22Rv1 (cell line): ENCODE results near the gene ABHD17C.

Source experiments
- ZFX ChIP-seq: fragments of 450-650 bp; IDR thresholded peaks from 2 replicates; pipeline ENCODE4 v1.6.1; 2017; ENCODE audit warnings: antibody characterized with exemption, borderline replicate concordance
- TF ChIP-seq, protein P1 (sequence below): fragments of 450-650 bp; IDR thresholded peaks from 2 replicates; pipeline ENCODE4 v1.5.1; 2017; ENCODE audit warnings: mild to moderate bottlenecking

DNA sequence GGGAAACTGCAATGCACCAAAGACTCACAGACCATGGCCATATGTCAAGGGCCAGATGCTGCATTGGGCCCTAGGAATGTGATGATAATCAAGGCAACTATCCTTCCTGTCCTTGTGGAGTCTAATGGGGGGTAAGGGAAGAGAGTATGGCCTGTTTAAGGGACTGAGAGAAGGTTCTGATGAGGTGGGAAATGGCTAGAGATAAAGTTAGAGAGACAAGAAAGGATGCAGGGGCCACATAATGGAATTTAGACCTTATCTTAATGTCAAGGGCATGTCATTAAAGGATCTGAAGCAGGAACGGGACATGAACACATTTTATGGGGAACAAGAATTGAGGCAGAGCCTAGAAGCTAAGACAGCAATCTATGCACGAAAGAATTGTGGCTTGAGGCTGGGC lies 30.0 kb upstream of the ABHD17C start:
- TF ChIP-seq, protein P1, sequence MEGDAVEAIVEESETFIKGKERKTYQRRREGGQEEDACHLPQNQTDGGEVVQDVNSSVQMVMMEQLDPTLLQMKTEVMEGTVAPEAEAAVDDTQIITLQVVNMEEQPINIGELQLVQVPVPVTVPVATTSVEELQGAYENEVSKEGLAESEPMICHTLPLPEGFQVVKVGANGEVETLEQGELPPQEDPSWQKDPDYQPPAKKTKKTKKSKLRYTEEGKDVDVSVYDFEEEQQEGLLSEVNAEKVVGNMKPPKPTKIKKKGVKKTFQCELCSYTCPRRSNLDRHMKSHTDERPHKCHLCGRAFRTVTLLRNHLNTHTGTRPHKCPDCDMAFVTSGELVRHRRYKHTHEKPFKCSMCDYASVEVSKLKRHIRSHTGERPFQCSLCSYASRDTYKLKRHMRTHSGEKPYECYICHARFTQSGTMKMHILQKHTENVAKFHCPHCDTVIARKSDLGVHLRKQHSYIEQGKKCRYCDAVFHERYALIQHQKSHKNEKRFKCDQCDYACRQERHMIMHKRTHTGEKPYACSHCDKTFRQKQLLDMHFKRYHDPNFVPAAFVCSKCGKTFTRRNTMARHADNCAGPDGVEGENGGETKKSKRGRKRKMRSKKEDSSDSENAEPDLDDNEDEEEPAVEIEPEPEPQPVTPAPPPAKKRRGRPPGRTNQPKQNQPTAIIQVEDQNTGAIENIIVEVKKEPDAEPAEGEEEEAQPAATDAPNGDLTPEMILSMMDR, result no peak
- TF ChIP-seq ZFX, result no peak
